Hematopoietic multipotent progenitor cell treated with erythropoietin and hydrocortisone succinate and interleukin-3 and kit ligand, for 17 days (in vitro differentiated cells): ENCODE data around the gene TXNDC12.
"Not testable (repeated sequence)": the region's sequence is repeated elsewhere in the genome, so short reads cannot be mapped to it uniquely, and the experiment has no call there.

Experiments used
- DNase-seq: peaks from one replicate; pipeline ENCODE4 v3.0.0-alpha.2; 2015; ENCODE audit warnings: low spot score

The TXNDC12 gene

GRCh38 chr1:52045666-52046195 is 9.3 kb downstream of the TXNDC12 start:
- not testable (repeated sequence) for DNase-seq

GRCh38 chr1:52045236-52045635 is 9.8 kb downstream of the TXNDC12 start:
- DNase-seq = no peak

- no peak for DNase-seq
Observed at GRCh38 chr1:52041551-52042185, 13.3 kb downstream of the TXNDC12 start.

- no peak for DNase-seq
Observed at GRCh38 chr1:52037909-52038308, 17.1 kb downstream of the TXNDC12 start.

- no peak for DNase-seq
Observed at GRCh38 chr1:52037402-52037814, 17.6 kb downstream of the TXNDC12 start.

GRCh38 chr1:52034050-52034384 is 21.0 kb downstream of the TXNDC12 start:
- DNase-seq = no peak

- DNase-seq = peak; percentile 74
Observed at GRCh38 chr1:52033190-52034049, 21.6 kb downstream of the TXNDC12 start, which contains the start of gene KTI12. KTI12 (minus strand) TSS chr1:52033810; CDS start chr1:52033761, 49 bp downstream.

GRCh38 chr1:52032785-52033131 is 22.2 kb downstream of the TXNDC12 start:
- no peak for DNase-seq

GRCh38 chr1:52032124-52032784 is 22.7 kb downstream of the TXNDC12 start:
- DNase-seq = no peak

- not testable (repeated sequence) for DNase-seq
Observed at GRCh38 chr1:52028839-52029238, 26.2 kb downstream of the TXNDC12 start.

- DNase-seq = no peak
Observed at GRCh38 chr1:52028328-52028727, 26.7 kb downstream of the TXNDC12 start.

- DNase-seq = no peak
Observed at GRCh38 chr1:52026278-52026677, 28.7 kb downstream of the TXNDC12 start.

- DNase-seq = no peak
Observed at GRCh38 chr1:52022133-52022532, 32.9 kb downstream of the TXNDC12 start.

- DNase-seq = no peak
Observed at GRCh38 chr1:52008071-52008809, 46.8 kb downstream of the TXNDC12 start.

- DNase-seq = no peak
Observed at GRCh38 chr1:52007215-52008002, 47.6 kb downstream of the TXNDC12 start.

GRCh38 chr1:52006081-52006553 is 48.9 kb downstream of the TXNDC12 start:
- DNase-seq = not testable (repeated sequence)

GRCh38 chr1:52005548-52005947 is 49.4 kb downstream of the TXNDC12 start:
- DNase-seq = not testable (repeated sequence)

GRCh38 chr1:52003877-52004276 is 51.1 kb downstream of the TXNDC12 start:
- no peak for DNase-seq

- DNase-seq = peak; percentile 75
Observed at GRCh38 chr1:52002038-52002917, 52.7 kb downstream of the TXNDC12 start.

- DNase-seq = no peak
Observed at GRCh38 chr1:51998701-51999100, 56.3 kb downstream of the TXNDC12 start.
